HG03378 (cell line): Measurements from ENCODE around the gene CHST11.

Experiments
- ATAC-seq: cut with Tn5 transposase; IDR thresholded peaks from one replicate; pipeline ENCODE4 v1.9.1; 2021; ENCODE audit warnings: mild to moderate bottlenecking, moderate library complexity; ENCODE audit not compliant: unreplicated experiment

Gene CHST11

DNA sequence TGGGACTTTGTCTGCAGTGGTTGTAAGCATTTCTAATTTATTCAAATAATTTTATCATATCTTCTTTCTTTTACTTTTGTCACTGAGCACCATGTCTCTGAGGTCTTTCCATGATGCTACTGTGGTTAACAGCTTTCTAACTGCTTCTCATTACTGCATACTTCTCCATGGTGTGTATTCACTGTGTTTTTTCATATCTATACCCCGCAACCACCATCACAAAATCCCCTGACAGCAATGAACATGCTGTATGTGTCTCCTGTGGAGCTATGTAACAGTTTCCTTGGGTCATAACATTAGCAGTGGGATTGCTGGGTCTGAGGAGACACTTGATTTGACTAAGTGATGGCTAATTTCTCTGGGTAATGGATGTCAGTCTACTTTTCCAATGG lies 29.2 kb upstream of the CHST11 start:
- peak; percentile 45 for ATAC-seq

DNA sequence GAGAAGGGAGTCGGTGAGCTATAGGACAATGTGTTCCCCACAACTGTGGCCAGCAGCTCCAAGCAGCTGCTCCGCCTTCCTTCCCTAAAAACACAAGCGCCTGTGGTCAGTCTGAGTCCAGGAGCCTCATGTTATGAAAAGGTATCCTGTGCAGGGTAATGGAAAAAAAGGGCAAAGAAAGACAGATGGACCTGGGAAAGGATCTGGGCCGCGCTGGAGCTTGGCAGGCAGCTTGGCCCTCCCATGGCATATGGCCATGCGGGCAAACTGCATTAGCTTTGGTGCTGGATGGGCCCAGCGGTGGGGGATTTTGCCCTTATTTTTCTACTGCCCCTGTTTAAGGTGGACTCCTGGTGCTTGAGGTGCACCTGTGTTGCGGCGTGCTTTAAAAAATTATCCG lies 23.7 kb upstream of the CHST11 start:
- no peak for ATAC-seq

DNA sequence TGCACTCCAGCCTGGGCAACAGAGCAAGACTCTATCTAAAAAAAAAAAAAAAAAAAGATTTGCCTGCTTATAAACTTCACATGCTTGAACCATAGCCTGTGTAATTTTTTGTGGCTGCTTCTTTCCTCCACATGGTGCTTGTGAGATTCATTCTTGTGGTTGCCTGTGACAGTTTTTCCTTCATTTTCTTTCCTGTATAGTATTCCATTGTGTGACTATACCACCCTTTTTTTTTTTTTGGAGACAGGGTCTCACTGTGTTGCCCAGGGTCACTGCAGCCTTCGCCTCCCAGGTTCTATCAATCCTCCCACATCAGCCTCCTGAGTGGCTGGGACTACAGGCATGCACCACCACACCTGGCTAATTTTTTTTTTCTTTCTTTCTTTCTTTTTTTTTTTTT lies 22.6 kb upstream of the CHST11 start:
- ATAC-seq, result no peak

DNA sequence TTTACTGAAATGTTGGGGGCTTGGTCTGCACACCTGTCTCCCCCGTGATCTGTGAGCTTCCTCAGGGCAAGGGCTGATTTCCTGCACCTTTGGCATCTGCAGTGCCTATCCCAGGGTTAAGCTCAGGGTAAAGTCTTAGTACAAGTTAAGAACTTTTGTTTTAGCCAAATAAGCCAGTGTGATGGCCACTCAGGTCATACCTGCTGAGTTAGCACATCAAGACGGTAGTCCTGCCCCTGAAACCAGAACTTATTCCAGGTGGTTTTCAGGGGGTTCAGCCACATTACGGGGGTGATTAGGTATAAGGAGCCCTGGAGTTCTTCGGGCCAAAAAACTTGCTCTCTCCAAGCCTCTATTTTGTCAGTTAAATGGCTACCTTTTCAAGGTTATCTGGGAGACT lies 21.6 kb upstream of the CHST11 start:
- ATAC-seq, result no peak

DNA sequence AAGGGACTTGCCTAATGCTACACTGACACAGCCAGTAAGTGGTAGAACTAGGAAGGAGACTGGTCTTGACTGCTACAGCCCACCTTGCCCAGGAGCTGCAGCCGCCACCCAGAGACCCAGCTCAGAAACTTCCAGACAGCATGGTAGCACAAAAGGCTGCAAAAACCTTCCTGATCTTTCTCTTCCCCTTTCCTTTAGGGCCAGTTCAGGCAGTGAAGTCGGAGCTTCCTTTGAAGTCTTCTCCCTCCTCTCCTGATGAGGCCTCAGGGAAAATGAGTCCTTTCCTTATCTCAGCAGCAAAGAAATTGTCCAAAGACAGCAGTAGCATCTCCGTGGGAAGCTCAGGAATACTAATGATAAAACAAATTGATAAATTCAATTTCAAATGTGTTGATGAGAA lies 21.0 kb upstream of the CHST11 start:
- no peak for ATAC-seq

DNA sequence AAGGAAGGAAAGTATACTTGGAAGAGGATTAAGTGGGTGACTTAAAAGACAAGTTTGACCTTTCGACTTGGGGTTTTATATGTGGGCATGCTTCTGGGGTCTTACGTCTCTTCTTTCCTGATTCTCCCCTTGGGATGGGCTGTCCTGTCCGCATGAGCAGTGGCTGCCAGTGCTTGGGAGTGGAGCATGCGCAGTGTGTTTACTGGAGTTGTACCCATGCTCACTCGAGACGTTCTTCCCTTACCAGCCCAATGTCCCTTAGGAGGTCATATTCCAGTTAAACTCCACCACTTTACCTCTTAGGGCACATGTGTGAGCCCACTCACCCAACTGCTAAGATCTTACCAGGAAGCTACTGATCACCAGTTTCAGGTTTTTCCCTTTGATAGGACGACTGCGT lies 20.0 kb upstream of the CHST11 start:
- no peak for ATAC-seq

DNA sequence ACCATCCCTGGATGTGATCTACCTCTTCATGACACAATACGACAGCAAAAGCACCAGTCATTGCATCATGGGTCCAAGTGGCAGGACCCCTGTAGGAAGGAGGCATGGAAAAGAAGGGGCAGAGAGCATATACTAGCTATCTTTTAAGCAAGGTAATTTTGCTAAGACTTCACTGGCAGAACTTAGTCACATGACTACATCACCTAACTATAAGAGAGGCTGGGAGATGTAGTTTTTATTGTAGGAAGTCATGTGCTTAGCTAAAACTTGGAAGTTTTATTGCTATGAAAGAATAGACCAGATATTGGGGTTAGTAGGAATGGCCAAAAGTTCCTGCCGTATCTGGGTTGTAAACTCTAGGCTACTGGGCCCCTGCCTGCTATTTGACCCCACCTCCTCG lies 18.6 kb upstream of the CHST11 start:
- no peak for ATAC-seq

DNA sequence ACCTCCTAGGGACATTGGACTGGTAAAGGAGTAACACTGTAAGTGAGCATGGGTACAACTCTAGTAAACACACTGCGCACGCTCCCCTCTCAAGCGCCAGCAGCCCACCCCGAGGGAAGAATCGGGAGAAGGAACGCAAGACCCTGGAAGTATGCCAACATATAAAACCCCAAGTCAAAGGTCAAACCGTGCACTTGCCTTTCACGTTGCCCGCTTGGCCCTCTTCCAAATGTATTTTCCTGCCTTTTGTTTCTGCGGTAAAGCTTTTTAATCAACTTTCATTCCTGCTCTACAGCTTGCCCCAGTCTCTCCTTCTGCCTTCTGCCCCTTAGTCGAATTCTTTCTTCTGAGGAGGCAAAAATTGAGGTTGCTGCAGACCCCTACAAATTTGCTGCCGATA lies 17.6 kb upstream of the CHST11 start:
- ATAC-seq, result no peak

DNA sequence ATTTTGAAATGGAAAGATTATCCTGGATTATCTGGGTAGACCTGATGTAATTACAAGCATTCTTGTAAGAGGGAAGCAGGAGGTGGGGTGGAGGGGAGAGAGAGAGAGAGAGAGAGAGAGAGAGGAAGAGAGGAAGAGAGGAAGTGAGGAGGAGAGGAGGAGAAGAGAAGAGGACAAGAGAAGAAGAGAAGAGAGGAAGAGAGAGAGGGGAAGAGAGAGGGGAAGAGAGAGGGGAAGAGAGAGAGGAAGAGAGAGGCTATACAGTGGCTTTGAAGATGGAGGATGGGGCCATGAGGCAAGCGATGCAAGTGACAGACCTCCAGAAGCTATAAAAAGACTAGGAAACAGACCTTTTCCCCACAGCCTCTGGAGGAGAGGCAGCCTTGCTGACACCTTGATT lies 13.7 kb upstream of the CHST11 start:
- ATAC-seq, result no peak

DNA sequence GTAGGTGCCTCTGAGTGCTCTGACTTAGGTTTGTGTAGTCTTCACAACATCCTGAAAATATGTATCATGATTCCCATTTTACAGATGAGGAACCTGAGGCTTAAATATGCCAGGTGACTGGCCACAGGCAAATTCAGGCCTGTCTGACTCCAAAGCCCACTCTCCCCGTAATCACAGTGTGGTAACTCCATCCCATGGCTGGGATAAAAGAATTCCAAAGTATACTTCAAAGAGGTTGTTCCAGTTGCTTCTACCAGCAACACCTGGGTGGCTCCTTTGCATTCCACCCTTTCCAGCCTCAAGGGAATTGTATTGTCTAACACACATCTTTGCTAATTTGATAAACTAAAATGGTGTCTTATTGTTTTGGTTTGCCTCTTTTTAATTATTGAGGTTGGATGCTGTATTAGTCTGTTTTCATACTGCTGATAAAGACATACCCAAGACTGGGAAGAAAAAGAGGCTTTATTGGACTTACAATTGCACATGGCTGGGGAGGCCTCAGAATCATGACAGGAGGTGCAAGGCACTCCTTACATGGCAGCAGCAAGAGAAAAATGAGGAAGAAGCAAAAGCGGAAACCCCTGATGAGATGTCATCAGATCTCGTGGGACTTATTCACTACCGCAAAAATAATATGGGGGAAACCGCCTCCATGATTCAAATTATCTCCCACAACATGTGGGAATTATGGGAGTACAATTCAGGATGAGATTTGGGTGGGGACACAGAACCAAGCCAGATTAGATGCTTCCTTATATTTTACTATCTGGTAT lies 9.9 kb upstream of the CHST11 start:
- no peak for ATAC-seq

DNA sequence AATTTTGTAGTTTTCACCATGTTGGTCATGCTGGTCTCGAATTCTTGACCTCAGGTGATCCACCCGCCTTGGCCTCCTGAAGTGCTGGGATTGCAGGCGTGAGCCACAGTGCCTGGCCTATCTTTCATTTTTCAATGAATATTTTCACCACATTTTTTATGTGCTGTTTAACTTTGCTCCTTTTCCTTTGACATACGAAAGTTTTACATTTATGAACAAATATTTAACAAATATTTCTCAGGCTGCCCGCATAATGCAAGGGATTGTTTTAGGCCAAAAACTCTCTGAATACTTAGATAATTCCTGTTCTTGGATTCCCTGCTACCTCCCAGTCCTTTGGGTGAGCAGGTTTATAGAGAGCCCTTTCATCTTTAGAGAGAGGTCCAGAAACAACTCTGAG lies 8.7 kb upstream of the CHST11 start:
- ATAC-seq, result no peak

DNA sequence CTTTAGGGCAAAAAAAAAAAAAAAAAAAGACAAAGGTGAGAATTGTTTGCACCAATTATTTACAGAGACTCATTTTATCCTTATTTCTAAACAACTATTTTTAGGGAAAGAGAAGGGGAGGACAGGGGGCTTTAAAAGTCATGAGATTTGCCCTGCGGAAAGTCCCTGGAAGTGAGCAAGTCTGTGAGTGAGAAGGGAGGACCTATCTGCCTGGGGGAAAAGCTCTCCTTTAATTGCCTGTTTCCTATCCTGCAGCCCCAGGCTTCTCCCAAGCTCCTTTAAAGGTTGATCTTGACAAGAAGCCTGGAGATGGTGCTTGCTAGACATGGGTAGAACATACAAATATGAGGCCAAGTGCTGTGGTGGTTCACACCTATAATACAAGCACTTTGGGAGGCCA lies 8.3 kb upstream of the CHST11 start:
- ATAC-seq, result no peak

DNA sequence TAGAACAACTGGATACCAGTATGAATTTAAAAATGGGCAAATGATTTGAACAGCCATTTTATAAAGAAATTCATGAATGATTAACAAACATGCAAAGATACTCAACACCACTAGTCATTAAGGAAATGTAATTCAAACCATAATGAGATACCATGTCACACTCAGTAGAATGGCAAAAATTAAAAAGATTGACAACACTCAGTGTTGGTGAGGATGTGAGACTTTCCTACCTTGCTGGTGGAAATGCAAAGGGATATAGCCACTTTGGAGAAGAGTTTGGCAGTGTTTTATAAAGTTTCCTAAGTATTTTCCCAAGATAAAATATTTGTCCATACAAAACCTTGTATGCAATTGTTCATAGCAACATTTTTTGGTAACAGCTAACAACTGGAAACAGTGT lies 6.0 kb upstream of the CHST11 start:
- ATAC-seq, result no peak

DNA sequence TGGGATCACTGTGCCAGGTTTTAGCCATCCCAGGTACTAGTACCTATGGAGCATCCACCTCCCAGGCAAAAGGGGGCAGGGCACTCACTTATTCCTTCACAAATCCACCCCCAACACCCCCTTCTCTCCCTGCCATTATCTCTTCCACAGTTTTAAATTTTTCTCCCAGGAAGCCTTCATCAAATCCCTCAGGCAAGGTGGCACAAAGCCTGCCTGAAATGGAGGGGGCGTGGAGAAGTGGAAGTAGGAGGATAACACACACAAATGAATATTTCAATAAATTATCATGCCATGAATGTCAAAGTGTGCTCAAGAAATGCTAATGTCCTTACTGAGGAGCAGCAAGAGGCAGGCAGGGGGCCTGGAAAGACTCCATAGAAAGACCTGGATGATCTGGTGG lies 4.7 kb upstream of the CHST11 start:
- ATAC-seq, result no peak

DNA sequence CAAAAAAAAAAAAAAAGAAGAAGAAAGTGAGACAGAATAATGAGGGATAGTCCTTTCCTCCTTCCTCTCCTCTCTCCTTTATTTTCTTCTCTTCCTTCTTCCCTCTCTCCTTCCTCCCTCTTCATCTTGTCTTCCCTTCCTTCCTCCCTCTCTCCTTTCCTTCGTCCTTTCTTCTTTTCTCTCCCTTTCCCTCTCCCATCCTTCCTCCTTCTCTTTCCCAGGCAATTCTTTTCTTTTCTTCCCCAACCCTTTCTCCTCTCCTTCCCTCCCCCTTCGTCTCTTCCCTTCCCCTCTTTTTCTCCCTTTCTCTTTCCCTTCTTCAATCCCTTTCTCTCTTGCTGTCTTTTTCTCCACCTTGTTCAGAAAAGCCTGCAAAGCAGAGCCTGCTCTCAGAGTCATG lies 3.6 kb upstream of the CHST11 start:
- no peak for ATAC-seq

DNA sequence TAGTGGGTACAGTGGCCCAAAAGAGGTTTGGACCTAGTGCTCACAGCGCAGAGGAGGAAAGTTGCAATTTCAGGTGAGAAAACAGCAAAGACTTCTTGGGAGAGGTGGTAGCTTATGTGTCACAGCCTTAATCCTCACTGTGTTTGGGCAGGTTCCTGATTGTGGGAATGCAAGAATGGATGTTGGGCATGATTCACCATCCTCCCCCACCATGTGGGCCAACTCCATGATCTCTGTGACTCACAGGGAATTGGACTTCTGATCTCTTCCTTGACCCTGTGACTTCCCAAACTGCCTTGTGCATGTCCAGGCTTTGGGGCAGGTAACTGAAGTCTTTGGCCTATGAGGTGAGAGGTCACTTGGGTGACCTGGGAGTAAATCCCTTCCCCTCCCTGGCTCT lies 1.8 kb upstream of the CHST11 start:
- ATAC-seq, result no peak

DNA sequence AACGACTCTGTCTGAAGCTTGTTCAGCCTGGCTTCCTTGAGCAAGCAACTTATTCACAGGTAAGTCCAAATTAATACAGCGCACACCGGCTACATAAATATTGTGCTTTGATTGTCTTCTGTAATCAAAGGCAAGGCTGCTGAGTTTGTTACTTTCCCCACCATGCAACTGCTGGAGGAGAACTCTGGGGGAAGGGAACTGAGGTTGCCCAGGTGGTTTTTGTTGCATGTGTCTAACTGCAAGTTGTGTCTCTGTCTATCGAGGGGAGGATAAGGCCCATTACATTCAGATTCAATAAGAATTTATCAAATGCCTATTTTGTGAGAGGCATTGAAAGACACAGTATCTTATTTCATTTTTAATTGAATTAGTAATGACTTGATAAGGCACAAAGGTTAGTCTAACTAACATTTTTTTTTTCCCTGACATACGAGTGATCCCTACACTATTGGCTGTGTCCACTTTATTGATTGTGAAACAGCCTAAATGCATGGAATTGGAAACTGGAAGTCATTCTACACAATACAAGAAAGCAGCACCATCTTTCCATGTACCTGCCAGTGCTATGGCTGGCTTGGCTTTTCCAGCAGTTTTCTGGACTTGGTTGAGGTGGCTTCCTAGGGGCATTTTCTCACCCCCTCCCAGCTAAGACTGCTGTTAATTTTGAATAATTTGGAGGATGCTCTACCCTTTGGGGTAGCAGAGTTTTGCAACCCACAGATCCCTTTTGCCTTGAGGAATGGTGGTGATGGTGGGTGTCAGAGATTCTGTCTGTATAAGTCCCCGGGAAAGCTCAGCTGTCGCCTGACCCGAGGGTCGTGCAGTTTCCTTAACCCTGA lies 951 bp upstream of the CHST11 start:
- ATAC-seq, result no peak

DNA sequence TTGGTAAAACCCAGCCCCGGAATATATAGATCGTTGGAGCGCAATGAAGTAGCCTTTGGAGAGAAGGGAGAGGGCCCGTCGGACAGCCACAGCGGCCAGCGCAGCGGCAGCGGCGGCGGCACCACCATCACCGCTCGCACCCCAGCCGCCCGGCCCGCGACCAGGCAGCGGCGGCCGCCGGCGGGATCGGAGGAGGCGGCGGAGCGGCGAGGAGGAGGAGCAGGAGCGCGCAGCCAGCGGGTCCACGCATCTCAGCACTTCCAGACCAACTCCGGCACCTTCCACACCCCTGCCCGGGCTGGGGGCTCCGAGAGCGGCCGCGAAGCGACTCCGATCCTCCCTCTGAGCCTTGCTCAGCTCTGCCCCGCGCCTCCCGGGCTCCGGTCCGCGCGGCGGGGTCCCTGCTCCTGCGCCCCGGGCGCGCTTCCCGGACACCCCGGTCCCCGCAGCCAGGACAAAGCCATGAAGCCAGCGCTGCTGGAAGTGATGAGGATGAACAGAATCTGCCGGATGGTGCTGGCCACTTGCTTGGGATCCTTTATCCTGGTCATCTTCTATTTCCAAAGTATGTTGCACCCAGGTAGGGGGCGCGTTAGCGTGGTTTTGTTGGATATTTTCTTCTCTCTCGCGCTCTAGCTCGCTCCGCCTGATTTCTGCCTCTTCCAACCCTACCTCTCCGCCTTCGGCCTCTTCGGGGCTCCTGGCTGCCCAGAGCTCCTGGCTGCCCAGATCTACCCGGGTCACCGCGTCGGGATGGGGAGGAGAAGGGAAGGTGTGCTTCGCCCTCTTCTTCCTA lies 400 bp downstream of the CHST11 start:
- peak; percentile 25 for ATAC-seq

DNA sequence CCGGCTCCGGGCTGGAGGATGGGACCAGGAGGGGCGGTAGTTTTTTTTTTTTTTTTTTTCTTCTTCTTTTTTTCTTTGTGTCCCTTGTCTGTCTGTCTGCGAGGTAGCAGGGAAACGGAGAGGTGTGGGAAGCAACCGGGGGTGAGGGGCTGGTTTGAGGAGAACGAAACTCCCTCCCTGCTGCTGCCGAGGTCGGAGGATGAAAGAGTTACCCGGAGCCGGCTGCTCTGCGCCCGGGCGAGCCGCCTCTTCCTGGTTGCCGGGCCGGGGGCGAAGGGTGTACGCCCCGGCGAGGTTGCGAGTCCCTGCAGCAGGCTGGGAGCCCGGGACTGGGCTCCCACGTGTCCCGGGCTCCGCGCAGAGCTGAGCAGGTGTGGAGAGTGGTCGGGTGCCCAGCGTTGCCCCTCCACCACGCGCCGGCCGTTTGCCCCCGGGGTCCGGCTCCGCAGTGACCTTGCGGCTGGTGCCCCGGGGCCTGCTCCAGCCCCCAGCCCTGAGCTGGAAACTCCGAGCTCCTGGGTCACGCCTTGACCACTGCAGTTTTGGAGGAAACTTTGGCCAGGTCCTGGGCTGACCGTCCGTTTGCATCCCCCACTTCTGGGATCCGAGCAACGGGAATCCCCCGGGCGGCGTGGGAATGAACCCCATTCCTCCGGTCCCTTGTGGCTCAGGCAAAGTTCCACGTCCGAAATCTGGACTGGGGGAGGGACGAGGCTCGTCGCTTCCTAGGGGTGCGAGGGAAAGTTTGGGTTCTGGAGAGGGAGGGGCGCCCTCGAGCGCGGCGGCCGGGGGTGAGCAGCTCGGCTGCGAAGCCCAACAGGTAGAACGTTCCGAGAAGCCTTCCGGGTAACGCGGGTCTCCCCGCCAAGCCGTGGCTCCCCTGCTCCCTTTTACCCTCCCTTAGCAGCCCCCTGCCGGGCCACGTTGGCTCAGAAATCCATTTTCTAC lies 1.3 kb downstream of the CHST11 start:
- ATAC-seq, result no peak

DNA sequence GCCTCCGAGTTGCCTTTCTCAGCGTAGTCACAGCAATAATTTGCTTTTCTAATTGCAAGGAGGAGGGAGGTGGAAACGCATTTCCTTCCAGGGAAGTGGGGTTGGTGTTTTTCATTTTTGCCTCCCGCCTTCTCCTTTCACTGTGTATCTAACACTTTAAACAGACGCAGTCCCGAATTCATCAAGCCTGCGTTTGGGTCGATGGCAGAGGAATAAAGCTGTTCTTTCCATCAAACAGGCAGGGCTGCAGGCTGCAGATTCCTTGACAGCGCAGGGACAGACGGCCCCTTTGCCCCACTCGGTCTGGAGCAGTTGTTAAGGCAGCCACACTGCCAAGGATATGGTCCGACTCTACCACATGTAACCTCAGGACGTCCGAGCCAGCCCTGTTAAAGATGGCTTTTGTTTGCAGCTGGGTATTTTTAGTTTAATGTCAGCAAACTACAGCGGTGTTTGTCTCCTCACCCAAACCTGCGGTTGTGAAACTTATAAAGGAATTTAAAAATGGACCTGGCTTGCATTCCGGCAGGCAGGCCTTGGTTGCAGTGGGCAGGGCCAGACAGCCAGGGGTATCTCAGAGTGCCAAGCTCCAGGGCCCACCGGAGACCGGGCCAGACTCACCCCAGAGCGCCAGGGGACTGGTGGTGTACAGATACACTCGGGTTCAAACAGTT lies 2.1 kb downstream of the CHST11 start:
- no peak for ATAC-seq
